ENCODE measurements around the gene HOXC13. TPM values are rescaled to one million over a fixed set of nuclear protein-coding genes. Genes with fewer than 3 reads are reported as not detected.

HOXC13 gene
- total and polyA plus RNA-seq, 2 experiments from 2014 or later = 0.20 to 0.69 TPM

- Histone ChIP-seq H3K4me3 (no peak overlapping the region), H4K20me1 (ENCODE audit: insufficient read depth, poor library complexity, severe bottlenecking) (no peaks in the 10 kb centered on the region), H3K9me3 (ENCODE audit: low read depth) (no peaks in the 10 kb centered on the region), H3K27ac (no peak overlapping the region), H3K36me3 (replicated peaks; ENCODE audit: insufficient read depth, low read depth) (no peaks in the 10 kb centered on the region), H3K79me2 (no peaks in the 10 kb centered on the region), H3K9me2 (replicated peaks; ENCODE audit: insufficient read depth) (no peaks in the 10 kb centered on the region), H3K27me3 (peaks cover 100% of the 10 kb centered on the region), H3K4me2 (no peak overlapping the region), H3K4me1 (ENCODE audit: insufficient read depth) (no peaks in the 10 kb centered on the region), H2AFZ (no peak overlapping the region)
- 60% methylated on average over 2 of the region's 2 CpGs for WGBS (ENCODE audit: low lambda C conversion rate, missing lambda C conversion rate)
- DNase-seq (ENCODE audit: low spot score) = no peak
- TF ChIP-seq EZH2phosphoT487 (IDR thresholded peaks at IDR 0.05; ENCODE audit: low read depth, severe bottlenecking, unreplicated experiment) = no peak
- no peak for TF ChIP-seq EZH2 (IDR thresholded peaks at IDR 0.05; ENCODE audit: borderline replicate concordance)
- no peak for TF ChIP-seq CTCF (IDR thresholded peaks at IDR 0.05; ENCODE audit: poor library complexity)
Observed at GRCh38 chr12:53924521-53925405, 13.9 kb upstream of the HOXC13 start.

GRCh38 chr12:53927220-53928029 lies 11.2 kb upstream of the HOXC13 start:
- peaks cover 100% of the 10 kb centered on the region for H3K27me3 ChIP-seq
- no peaks in the 10 kb centered on the region for H3K4me1 ChIP-seq (ENCODE audit: insufficient read depth)
- no peak for DNase-seq (ENCODE audit: low spot score)
- H4K20me1 ChIP-seq (ENCODE audit: insufficient read depth, poor library complexity, severe bottlenecking) = no peaks in the 10 kb centered on the region
- no peak overlapping the region for H3K4me3 ChIP-seq
- no peaks in the 10 kb centered on the region for H3K36me3 ChIP-seq (replicated peaks; ENCODE audit: insufficient read depth, low read depth)
- TF ChIP-seq EZH2phosphoT487 (IDR thresholded peaks at IDR 0.05; ENCODE audit: low read depth, severe bottlenecking, unreplicated experiment) = peak; percentile 82
- TF ChIP-seq CTCF (IDR thresholded peaks at IDR 0.05; ENCODE audit: poor library complexity) = no peak
- peak; percentile 99 for TF ChIP-seq EZH2 (IDR thresholded peaks at IDR 0.05; ENCODE audit: borderline replicate concordance)
- H3K79me2 ChIP-seq = no peaks in the 10 kb centered on the region
- 10% methylated on average over 45 of the region's 45 CpGs for WGBS (ENCODE audit: low lambda C conversion rate, missing lambda C conversion rate)
- H2AFZ ChIP-seq = no peak overlapping the region
- H3K9me3 ChIP-seq (ENCODE audit: low read depth) = no peaks in the 10 kb centered on the region
- no peaks in the 10 kb centered on the region for H3K9me2 ChIP-seq (replicated peaks; ENCODE audit: insufficient read depth)
- no peak overlapping the region for H3K27ac ChIP-seq
- H3K4me2 ChIP-seq = no peak overlapping the region

GRCh38 chr12:53928054-53928835 lies 10.4 kb upstream of the HOXC13 start:
- Histone ChIP-seq H3K27me3 (peaks cover 100% of the 10 kb centered on the region), H3K4me2 (no peak overlapping the region)
- 14% methylated on average over 31 of the region's 31 CpGs for WGBS (ENCODE audit: low lambda C conversion rate, missing lambda C conversion rate)

More at GRCh38 chr12:53928054-53928835, 10.4 kb upstream of the HOXC13 start:
- Histone ChIP-seq H3K9me2 (replicated peaks; ENCODE audit: insufficient read depth) (no peaks in the 10 kb centered on the region), H2AFZ (no peak overlapping the region), H4K20me1 (ENCODE audit: insufficient read depth, poor library complexity, severe bottlenecking) (no peaks in the 10 kb centered on the region), H3K4me3 (no peak overlapping the region), H3K27ac (no peak overlapping the region), H3K4me1 (ENCODE audit: insufficient read depth) (no peaks in the 10 kb centered on the region), H3K9me3 (ENCODE audit: low read depth) (no peaks in the 10 kb centered on the region), H3K79me2 (no peaks in the 10 kb centered on the region), H3K36me3 (replicated peaks; ENCODE audit: insufficient read depth, low read depth) (no peaks in the 10 kb centered on the region)
- TF ChIP-seq CTCF (IDR thresholded peaks at IDR 0.05; ENCODE audit: poor library complexity) (no peak), EZH2 (IDR thresholded peaks at IDR 0.05; ENCODE audit: borderline replicate concordance) (peak; percentile 47), EZH2phosphoT487 (IDR thresholded peaks at IDR 0.05; ENCODE audit: low read depth, severe bottlenecking, unreplicated experiment) (peak; percentile 39)
- no peak for DNase-seq (ENCODE audit: low spot score)
